ENCODE measurements around the gene ACOT7. TPM values are rescaled to one million over a fixed set of nuclear protein-coding genes. Genes with fewer than 3 reads are reported as not detected.

The ACOT7 gene
- total RNA-seq, 1 donor from 2014 or later: 35.1 TPM

DNA sequence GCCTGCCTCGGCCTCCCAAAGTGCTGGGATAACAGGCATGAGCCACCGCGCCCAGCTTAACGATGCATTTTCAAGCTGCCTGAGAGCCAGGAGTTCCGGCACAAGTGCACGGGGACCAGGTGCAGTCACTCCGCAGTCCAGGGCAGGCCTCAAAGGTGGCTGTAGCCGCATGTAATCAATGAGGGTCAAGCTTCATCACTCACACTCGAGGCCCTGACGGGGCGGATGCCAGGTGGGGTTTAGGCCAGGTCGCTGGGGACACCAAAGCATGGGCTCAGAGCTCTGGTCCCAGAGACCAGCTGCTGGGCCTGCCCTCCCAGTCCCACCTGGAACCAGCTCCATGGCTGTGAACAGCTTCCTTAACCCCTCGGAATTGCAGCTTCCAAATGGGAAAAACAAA, 106.5 kb downstream of the ACOT7 start:
- Mint-ChIP-seq H3K4me3 (ENCODE audit: unreplicated experiment) (no peak overlapping the region), H3K36me3 (ENCODE audit: low read depth, unreplicated experiment) (no peaks in the 10 kb centered on the region), H3K4me1 (ENCODE audit: unreplicated experiment) (no peaks in the 10 kb centered on the region), H3K9me3 (ENCODE audit: unreplicated experiment) (no peaks in the 10 kb centered on the region), H3K27ac (ENCODE audit: unreplicated experiment) (no peak overlapping the region), H3K27me3 (ENCODE audit: unreplicated experiment) (peaks cover 6% of the 10 kb centered on the region)
- TF ChIP-seq, protein P1, sequence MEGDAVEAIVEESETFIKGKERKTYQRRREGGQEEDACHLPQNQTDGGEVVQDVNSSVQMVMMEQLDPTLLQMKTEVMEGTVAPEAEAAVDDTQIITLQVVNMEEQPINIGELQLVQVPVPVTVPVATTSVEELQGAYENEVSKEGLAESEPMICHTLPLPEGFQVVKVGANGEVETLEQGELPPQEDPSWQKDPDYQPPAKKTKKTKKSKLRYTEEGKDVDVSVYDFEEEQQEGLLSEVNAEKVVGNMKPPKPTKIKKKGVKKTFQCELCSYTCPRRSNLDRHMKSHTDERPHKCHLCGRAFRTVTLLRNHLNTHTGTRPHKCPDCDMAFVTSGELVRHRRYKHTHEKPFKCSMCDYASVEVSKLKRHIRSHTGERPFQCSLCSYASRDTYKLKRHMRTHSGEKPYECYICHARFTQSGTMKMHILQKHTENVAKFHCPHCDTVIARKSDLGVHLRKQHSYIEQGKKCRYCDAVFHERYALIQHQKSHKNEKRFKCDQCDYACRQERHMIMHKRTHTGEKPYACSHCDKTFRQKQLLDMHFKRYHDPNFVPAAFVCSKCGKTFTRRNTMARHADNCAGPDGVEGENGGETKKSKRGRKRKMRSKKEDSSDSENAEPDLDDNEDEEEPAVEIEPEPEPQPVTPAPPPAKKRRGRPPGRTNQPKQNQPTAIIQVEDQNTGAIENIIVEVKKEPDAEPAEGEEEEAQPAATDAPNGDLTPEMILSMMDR (IDR thresholded peaks at IDR 0.05; ENCODE audit: unreplicated experiment): no peak
- no peak for DNase-seq (ENCODE audit: low spot score)

DNA sequence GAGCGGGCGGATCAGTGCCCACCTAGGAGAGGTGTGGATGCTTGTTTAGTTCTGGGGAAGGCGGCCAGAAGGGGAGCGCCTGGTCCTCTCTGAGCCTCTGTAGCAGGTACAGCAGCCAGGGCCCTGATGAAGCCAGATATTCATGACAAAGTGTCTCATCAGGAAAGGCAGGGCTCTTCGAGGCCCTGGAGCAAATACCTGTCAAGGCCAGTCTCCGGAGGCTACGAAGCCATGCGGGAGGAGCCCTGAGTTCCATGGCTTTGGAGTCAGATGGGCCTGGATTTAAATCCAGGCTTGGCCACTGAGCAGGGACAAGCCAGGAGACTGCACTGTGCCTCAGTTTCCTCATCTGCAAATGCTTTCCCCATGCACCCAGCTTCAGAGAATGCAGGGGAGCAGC, 107.3 kb downstream of the ACOT7 start:
- TF ChIP-seq, protein P1 (IDR thresholded peaks at IDR 0.05; ENCODE audit: unreplicated experiment): no peak
- no peak overlapping the region for H3K27ac Mint-ChIP-seq (ENCODE audit: unreplicated experiment)
- peaks cover 9% of the 10 kb centered on the region for H3K27me3 Mint-ChIP-seq (ENCODE audit: unreplicated experiment)
- H3K9me3 Mint-ChIP-seq (ENCODE audit: unreplicated experiment): no peaks in the 10 kb centered on the region
- DNase-seq (ENCODE audit: low spot score): no peak
- H3K4me1 Mint-ChIP-seq (ENCODE audit: unreplicated experiment): no peaks in the 10 kb centered on the region
- H3K4me3 Mint-ChIP-seq (ENCODE audit: unreplicated experiment): no peak overlapping the region
- no peaks in the 10 kb centered on the region for H3K36me3 Mint-ChIP-seq (ENCODE audit: low read depth, unreplicated experiment)

DNA sequence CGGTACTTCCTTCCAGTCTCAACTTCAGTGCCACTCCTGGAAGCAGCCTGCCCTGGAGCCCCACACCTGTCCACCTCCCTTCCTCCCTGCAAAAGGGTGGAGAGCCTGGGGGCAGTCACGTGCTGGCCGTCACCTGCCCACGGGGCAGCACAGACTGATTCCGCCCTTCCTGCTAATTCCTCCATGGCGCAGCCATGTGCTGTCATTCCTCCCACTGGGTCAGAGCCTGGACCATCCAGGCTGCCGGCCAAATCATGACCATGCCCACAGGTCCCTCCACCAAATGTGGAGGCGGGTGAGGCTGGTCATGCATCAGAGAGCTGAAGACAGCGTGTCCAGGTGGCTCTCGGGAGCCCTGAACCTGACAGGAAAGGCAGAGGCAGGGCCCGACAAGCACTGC, 108.2 kb downstream of the ACOT7 start:
- H3K36me3 Mint-ChIP-seq (ENCODE audit: low read depth, unreplicated experiment): no peaks in the 10 kb centered on the region
- H3K4me3 Mint-ChIP-seq (ENCODE audit: unreplicated experiment): no peak overlapping the region
- H3K4me1 Mint-ChIP-seq (ENCODE audit: unreplicated experiment): no peaks in the 10 kb centered on the region
- no peaks in the 10 kb centered on the region for H3K9me3 Mint-ChIP-seq (ENCODE audit: unreplicated experiment)
- peaks cover 9% of the 10 kb centered on the region for H3K27me3 Mint-ChIP-seq (ENCODE audit: unreplicated experiment)
- TF ChIP-seq, protein P1 (IDR thresholded peaks at IDR 0.05; ENCODE audit: unreplicated experiment): no peak
- no peak overlapping the region for H3K27ac Mint-ChIP-seq (ENCODE audit: unreplicated experiment)
- DNase-seq (ENCODE audit: low spot score): no peak

DNA sequence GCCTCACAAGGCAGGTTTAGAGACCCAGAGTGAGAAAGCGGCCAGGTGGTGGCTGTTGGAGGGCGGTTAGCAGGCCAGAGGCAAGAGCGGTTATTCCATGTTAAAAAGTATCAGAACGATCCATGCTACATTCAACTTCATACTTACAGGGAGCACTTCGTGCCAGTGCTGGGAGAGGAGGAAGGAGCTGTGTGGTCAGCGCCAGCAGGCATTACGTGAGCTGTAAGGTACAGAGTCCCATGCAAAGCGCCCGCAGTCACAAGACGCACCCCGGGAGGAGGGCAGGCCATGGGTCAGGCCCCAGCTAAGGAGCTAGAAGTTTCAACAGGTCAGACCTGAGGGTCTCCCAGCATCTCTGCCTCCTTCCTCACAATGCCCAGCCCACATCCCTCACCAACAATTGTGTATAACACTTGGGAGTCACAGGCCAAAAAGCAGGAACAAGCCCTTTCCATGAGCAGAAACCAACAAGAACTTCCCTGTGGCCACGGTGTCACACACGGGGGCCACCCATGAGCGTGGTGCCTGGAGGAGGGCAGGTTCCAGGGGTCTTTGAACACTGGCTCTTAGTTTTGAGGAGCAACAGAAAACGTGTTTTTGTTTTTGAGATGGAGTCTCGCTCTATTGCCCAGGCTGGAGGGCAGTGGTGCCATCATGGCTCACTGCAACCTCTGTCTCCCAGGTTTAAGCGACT, 110.8 kb downstream of the ACOT7 start:
- H3K36me3 Mint-ChIP-seq (ENCODE audit: low read depth, unreplicated experiment): peaks cover 8% of the 10 kb centered on the region
- H3K27ac Mint-ChIP-seq (ENCODE audit: unreplicated experiment): no peak overlapping the region
- DNase-seq (ENCODE audit: low spot score): no peak
- no peaks in the 10 kb centered on the region for H3K4me1 Mint-ChIP-seq (ENCODE audit: unreplicated experiment)
- no peaks in the 10 kb centered on the region for H3K9me3 Mint-ChIP-seq (ENCODE audit: unreplicated experiment)
- H3K4me3 Mint-ChIP-seq (ENCODE audit: unreplicated experiment): no peak overlapping the region
- H3K27me3 Mint-ChIP-seq (ENCODE audit: unreplicated experiment): peaks cover 3% of the 10 kb centered on the region
- TF ChIP-seq, protein P1 (IDR thresholded peaks at IDR 0.05; ENCODE audit: unreplicated experiment): no peak

DNA sequence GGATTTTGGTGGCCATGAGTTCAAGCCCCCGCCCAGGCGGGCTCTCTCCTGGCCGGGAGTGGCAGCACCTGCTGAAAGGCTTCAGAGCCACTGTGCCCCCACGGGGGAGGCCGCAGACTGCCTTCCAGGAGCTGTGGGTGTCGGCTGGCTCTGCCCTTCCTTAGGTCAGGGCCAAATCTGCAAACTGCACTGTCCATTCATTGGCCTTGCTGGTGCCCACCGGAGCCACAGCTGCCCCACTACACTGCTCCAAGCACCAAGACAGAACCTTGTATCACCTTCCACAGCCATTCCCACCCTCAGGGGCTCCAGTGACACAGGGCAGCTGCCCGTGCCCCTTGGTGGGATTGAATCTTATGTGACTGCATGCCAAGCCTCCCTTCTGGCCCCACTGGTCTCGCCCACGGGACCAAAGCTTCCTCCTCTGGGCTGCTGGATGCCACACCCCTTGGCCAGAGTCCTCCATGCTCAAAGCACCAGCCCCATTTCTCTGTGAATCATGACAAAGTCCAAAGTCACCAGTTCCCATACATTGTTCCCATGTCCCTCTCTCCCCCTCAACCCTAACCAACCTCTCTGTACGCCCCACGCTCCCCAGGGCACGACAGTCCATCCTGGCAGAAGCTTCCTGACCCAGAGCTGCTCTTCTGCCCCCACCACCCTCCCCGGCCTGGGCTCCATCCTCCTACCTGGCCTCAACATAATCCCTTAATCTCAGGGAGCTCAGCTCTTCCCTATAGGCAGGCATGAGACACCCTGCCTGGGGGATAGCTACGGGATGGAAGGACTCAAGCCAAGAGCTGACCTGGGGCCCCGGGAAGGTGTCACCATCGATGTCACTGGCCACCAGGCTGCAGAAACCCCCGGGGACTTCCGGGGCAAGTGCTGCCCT, 111.8 kb downstream of the ACOT7 start:
- Mint-ChIP-seq H3K9me3 (ENCODE audit: unreplicated experiment) (no peaks in the 10 kb centered on the region), H3K4me1 (ENCODE audit: unreplicated experiment) (no peaks in the 10 kb centered on the region), H3K27ac (ENCODE audit: unreplicated experiment) (no peak overlapping the region), H3K36me3 (ENCODE audit: low read depth, unreplicated experiment) (peaks cover 8% of the 10 kb centered on the region), H3K4me3 (ENCODE audit: unreplicated experiment) (no peak overlapping the region), H3K27me3 (ENCODE audit: unreplicated experiment) (peaks cover 6% of the 10 kb centered on the region)
- TF ChIP-seq, protein P1 (IDR thresholded peaks at IDR 0.05; ENCODE audit: unreplicated experiment): no peak
- DNase-seq (ENCODE audit: low spot score): no peak

All from endothelial cell (in vitro differentiated cells).